Measurements from ENCODE around the gene HTR2B. TPM values are rescaled to one million over a fixed set of nuclear protein-coding genes. Genes with fewer than 3 reads are reported as not detected.

HTR2B gene
- total RNA-seq, 2 experiments from 2014 or later = not detected

- Histone ChIP-seq H3K79me2 (ENCODE audit: insufficient read depth, low read depth, low read length) (no peaks in the 10 kb centered on the region), H3K4me1 (ENCODE audit: insufficient read depth, low read length, poor library complexity, severe bottlenecking) (no peaks in the 10 kb centered on the region), H4K20me1 (ENCODE audit: insufficient read depth, low read length) (0 out of 2 replicates have a peak, but pooled peaks cover 3% of the 10 kb centered on the region), H3K27ac (ENCODE audit: low read depth, low read length, poor library complexity, severe bottlenecking) (no peak overlapping the region), H3K9me3 (ENCODE audit: low read length) (no peaks in the 10 kb centered on the region), H3K36me3 (ENCODE audit: insufficient read depth, low read length) (no peaks in the 10 kb centered on the region), H2AFZ (ENCODE audit: low read length) (no peak overlapping the region), H3K4me3 (ENCODE audit: low read depth, low read length, poor library complexity, severe bottlenecking) (no peak overlapping the region), H3K9me2 (ENCODE audit: insufficient read depth, low read length) (no peaks in the 10 kb centered on the region), H3K4me2 (ENCODE audit: low read length) (no peak overlapping the region)
- no TSS peak for BruUV-seq (replicated peaks)
- CTCF ChIA-PET (ENCODE audit: unreplicated experiment) = no interaction called here
- DNase-seq (ENCODE audit: low spot score) = no peak
- POLR2A ChIA-PET = interaction anchor here (0.7 to 1.4 kb wide), 5 partner anchors 8 to 79 kb away, joined by 3 to 7 read pairs (median 3); no protein-coding TSS in a partner anchor
- TF ChIP-seq EZH2phosphoT487 (IDR thresholded peaks at IDR 0.05; ENCODE audit: borderline replicate concordance, low read depth, low read length) = no peak
- no peak for TF ChIP-seq CTCF (conservative IDR thresholded peaks at IDR 0.05; ENCODE audit: low read length)
- intact Hi-C loops (cut with micrococcal nuclease; ENCODE audit: unreplicated experiment) = loop anchor here (2.0 kb wide), 1 partner anchor 17 kb away; no protein-coding TSS in a partner anchor
Observed at GRCh38 chr2:231127936-231128335, 3.1 kb upstream of the HTR2B start.

GRCh38 chr2:231127480-231127879, 2.6 kb upstream of the HTR2B start:
- Histone ChIP-seq H3K4me2 (ENCODE audit: low read length) (no peak overlapping the region), H3K79me2 (ENCODE audit: insufficient read depth, low read depth, low read length) (no peaks in the 10 kb centered on the region), H3K27ac (ENCODE audit: low read depth, low read length, poor library complexity, severe bottlenecking) (no peak overlapping the region), H3K36me3 (ENCODE audit: insufficient read depth, low read length) (no peaks in the 10 kb centered on the region), H3K9me2 (ENCODE audit: insufficient read depth, low read length) (no peaks in the 10 kb centered on the region), H3K4me1 (ENCODE audit: insufficient read depth, low read length, poor library complexity, severe bottlenecking) (no peaks in the 10 kb centered on the region), H4K20me1 (ENCODE audit: insufficient read depth, low read length) (0 out of 2 replicates have a peak, but pooled peaks cover 3% of the 10 kb centered on the region), H2AFZ (ENCODE audit: low read length) (no peak overlapping the region), H3K4me3 (ENCODE audit: low read depth, low read length, poor library complexity, severe bottlenecking) (no peak overlapping the region), H3K9me3 (ENCODE audit: low read length) (no peaks in the 10 kb centered on the region)
- intact Hi-C loops (cut with micrococcal nuclease; ENCODE audit: unreplicated experiment) = no loop called here
- no peak for TF ChIP-seq EZH2phosphoT487 (IDR thresholded peaks at IDR 0.05; ENCODE audit: borderline replicate concordance, low read depth, low read length)
- TF ChIP-seq CTCF (conservative IDR thresholded peaks at IDR 0.05; ENCODE audit: low read length) = no peak
- DNase-seq (ENCODE audit: low spot score) = no peak
- POLR2A ChIA-PET = interaction anchor here (1.2 to 1.4 kb wide), 4 partner anchors 8 to 69 kb away, joined by 3 to 7 read pairs (median 4); no protein-coding TSS in a partner anchor
- BruUV-seq (replicated peaks) = no TSS peak
- CTCF ChIA-PET (ENCODE audit: unreplicated experiment) = no interaction called here

- no peak overlapping the region for H3K4me2 ChIP-seq (ENCODE audit: low read length)
- no peaks in the 10 kb centered on the region for H3K4me1 ChIP-seq (ENCODE audit: insufficient read depth, low read length, poor library complexity, severe bottlenecking)
- CTCF ChIA-PET (ENCODE audit: unreplicated experiment) = no interaction called here
- H3K27ac ChIP-seq (ENCODE audit: low read depth, low read length, poor library complexity, severe bottlenecking) = no peak overlapping the region
- H3K9me2 ChIP-seq (ENCODE audit: insufficient read depth, low read length) = no peaks in the 10 kb centered on the region
- intact Hi-C loops (cut with micrococcal nuclease; ENCODE audit: unreplicated experiment) = no loop called here
- TF ChIP-seq EZH2phosphoT487 (IDR thresholded peaks at IDR 0.05; ENCODE audit: borderline replicate concordance, low read depth, low read length) = no peak
- TF ChIP-seq CTCF (conservative IDR thresholded peaks at IDR 0.05; ENCODE audit: low read length) = no peak
- POLR2A ChIA-PET = interaction anchor here (2.6 kb wide), 1 partner anchor 49 kb away, joined by 6 read pairs; no protein-coding TSS in a partner anchor
- no peak for DNase-seq (ENCODE audit: low spot score)
- H3K79me2 ChIP-seq (ENCODE audit: insufficient read depth, low read depth, low read length) = no peaks in the 10 kb centered on the region
- H3K9me3 ChIP-seq (ENCODE audit: low read length) = no peaks in the 10 kb centered on the region
- BruUV-seq (replicated peaks) = no TSS peak
- 0 out of 2 replicates have a peak, but pooled peaks cover 6% of the 10 kb centered on the region for H4K20me1 ChIP-seq (ENCODE audit: insufficient read depth, low read length)
- no peak overlapping the region for H3K4me3 ChIP-seq (ENCODE audit: low read depth, low read length, poor library complexity, severe bottlenecking)
- no peak overlapping the region for H2AFZ ChIP-seq (ENCODE audit: low read length)
- no peaks in the 10 kb centered on the region for H3K36me3 ChIP-seq (ENCODE audit: insufficient read depth, low read length)
Observed at GRCh38 chr2:231126123-231126522, 1.3 kb upstream of the HTR2B start.
